K562 (cell line): ENCODE results near the gene ZNF177. TPM values are rescaled to one million over a fixed set of nuclear protein-coding genes. Genes with fewer than 3 reads are reported as not detected.

Experiments used
- CBX3 ChIP-seq, 2 experiments: IDR thresholded peaks; 1 replicate in 1 of 2; 2 replicates in 1 of 2; pipeline ENCODE4 v1.6.1; 2012; ENCODE audit warnings: inconsistent platforms in 2 of 2, low read length in 2 of 2, borderline replicate concordance in 1 of 2, control low read depth in 1 of 2
- CUX1 ChIP-seq: fragments of 200-800 bp; sonication (Bioruptor generic); IDR thresholded peaks from 2 replicates; pipeline ENCODE4 v1.6.1; 2016; ENCODE audit warnings: missing genetic modification characterization, missing compliant biosample characterization
- E2F5 ChIP-seq: sonication (generic); formaldehyde crosslinking; IDR thresholded peaks from 2 replicates; pipeline ENCODE4 v1.8.0; 2022; ENCODE audit warnings: mild to moderate bottlenecking, missing genetic modification reagents
- ELF1 ChIP-seq: fragments of 200-800 bp; sonication (Bioruptor generic); IDR thresholded peaks from 2 replicates; pipeline ENCODE4 v1.6.1; 2016; ENCODE audit warnings: missing genetic modification characterization, missing compliant biosample characterization
- EP300 ChIP-seq: IDR thresholded peaks from 2 replicates; pipeline ENCODE4 v1.6.1; 2012; ENCODE audit warnings: low read length, improper control_type of control experiment
- ETS2 ChIP-seq: IDR thresholded peaks from 2 replicates; pipeline ENCODE4 v1.6.1; 2016; ENCODE audit warnings: borderline replicate concordance, missing genetic modification characterization, mild to moderate bottlenecking, moderate library complexity, missing compliant biosample characterization; ENCODE audit not compliant: poor library complexity, severe bottlenecking
- EZH2 ChIP-seq: IDR thresholded peaks from 2 replicates; pipeline ENCODE4 v1.6.1; 2012; ENCODE audit warnings: low read depth, mild to moderate bottlenecking, inconsistent platforms, low read length, borderline replicate concordance
- HDAC1 ChIP-seq, 2 experiments: fragments of 450-650 bp; IDR thresholded peaks; 2 replicates each; pipeline ENCODE4 v1.6.1; 2016 to 2017; ENCODE audit warnings: inconsistent platforms in 1 of 2, mild to moderate bottlenecking in 1 of 2, moderate library complexity in 1 of 2
- HLTF ChIP-seq: fragments of 450-650 bp; IDR thresholded peaks from 2 replicates; pipeline ENCODE4 v1.6.1; 2016
- KLF6 ChIP-seq: fragments of 250-450 bp; sonication (Bioruptor Pico); IDR thresholded peaks from 2 replicates; pipeline ENCODE4 v1.4.0; 2020; ENCODE audit warnings: mild to moderate bottlenecking, moderate library complexity, borderline replicate concordance
- NR2C2 ChIP-seq, 2 experiments: fragments of 200-800 bp in 1 of 2; sonication (Bioruptor generic) in 1 of 2; sonication (generic) in 1 of 2; formaldehyde crosslinking in 1 of 2; IDR thresholded peaks; 2 replicates each; pipeline versions ENCODE4 v1.6.1 to v1.8.0; 2016 to 2022; ENCODE audit warnings: mild to moderate bottlenecking in 1 of 2, missing compliant biosample characterization in 1 of 2, missing genetic modification characterization in 1 of 2, missing genetic modification reagents in 1 of 2
- PRMT5 ChIP-seq: sonication (generic); formaldehyde crosslinking; IDR thresholded peaks from 2 replicates; pipeline ENCODE4 v1.5.0; 2020; ENCODE audit warnings: missing genetic modification reagents
- PYGO2 ChIP-seq: fragments of 450-650 bp; IDR thresholded peaks from 2 replicates; pipeline ENCODE4 v1.6.1; 2016; ENCODE audit warnings: mild to moderate bottlenecking, missing genetic modification characterization, moderate library complexity, missing compliant biosample characterization
- RFX1 ChIP-seq: fragments of 450-650 bp; IDR thresholded peaks from 2 replicates; pipeline ENCODE4 v1.6.1; 2016; ENCODE audit warnings: mild to moderate bottlenecking, moderate library complexity
- RFX5 ChIP-seq: IDR thresholded peaks from 2 replicates; pipeline ENCODE4 v1.6.1; 2011; ENCODE audit warnings: low read depth, mild to moderate bottlenecking, improper control_type of control experiment, low read length
- SAP30 ChIP-seq: fragments of 200-600 bp; sonication (generic); IDR thresholded peaks from 2 replicates; pipeline ENCODE4 v1.6.1; 2012; ENCODE audit warnings: borderline replicate concordance, low read depth, mild to moderate bottlenecking, moderate library complexity, low read length, control low read depth, inconsistent platforms; ENCODE audit not compliant: insufficient read depth, poor library complexity, severe bottlenecking
- SPI1 ChIP-seq: IDR thresholded peaks from 2 replicates; pipeline ENCODE4 v1.6.1; 2011; ENCODE audit warnings: low read depth, low read length, control low read depth, borderline replicate concordance
- VEZF1 ChIP-seq: fragments of 200-800 bp; sonication (Bioruptor generic); IDR thresholded peaks from 2 replicates; pipeline ENCODE4 v1.6.1; 2017; ENCODE audit warnings: missing genetic modification characterization, missing compliant biosample characterization
- WHSC1 ChIP-seq: IDR thresholded peaks from one replicate; pipeline ENCODE4 v1.6.1; 2012; ENCODE audit warnings: low read length, control low read depth, inconsistent platforms
- ZNF282 ChIP-seq: sonication (generic); formaldehyde crosslinking; IDR thresholded peaks from 2 replicates; pipeline ENCODE4 v1.8.1; 2023; ENCODE audit warnings: missing genetic modification reagents
- ZNF76 ChIP-seq: fragments of 250-450 bp; sonication (Bioruptor Pico); IDR thresholded peaks from 2 replicates; pipeline ENCODE4 v1.4.0; 2020; ENCODE audit warnings: mild to moderate bottlenecking, moderate library complexity, borderline replicate concordance
- polyA plus RNA-seq, 8 experiments: library from polyadenylated mRNA; depleted of rRNA in 4 of 8; stranded (reverse) in 5 of 8; unstranded in 3 of 8; fragments of >200 nt; fragmentation: Nextera tagmentation in 2 of 8; fragmentation: Illumina TruSeq in 1 of 8; extraction: Ambion mirVana in 2 of 8; extraction: Trizol in 1 of 8; gene quantifications; 2 replicates each; pipeline versions ENCODE4 v1.2.1 to v1.2.3, GENCODE V29; 2011 to 2014; ENCODE audit warnings: inconsistent platforms in 1 of 8, missing spikeins in 1 of 8
- total RNA-seq, 7 experiments: library from RNA; depleted of rRNA in 6 of 7; stranded (reverse); fragments of >200 nt in 6 of 7; fragmentation: Illumina TruSeq in 2 of 7; extraction: Trizol in 2 of 7; gene quantifications; 2 replicates each; pipeline versions ENCODE4 v1.2.1 to v1.2.3, GENCODE V29; 2011 to 2021; ENCODE audit warnings: low replicate concordance in 1 of 7

Gene ZNF177
- total and polyA plus RNA-seq, 9 of the 15 experiments (the other 6 are each of a cell fraction or from before 2014, with no cell fraction given): 0.25 to 1.8 (median 1.1) TPM

DNA sequence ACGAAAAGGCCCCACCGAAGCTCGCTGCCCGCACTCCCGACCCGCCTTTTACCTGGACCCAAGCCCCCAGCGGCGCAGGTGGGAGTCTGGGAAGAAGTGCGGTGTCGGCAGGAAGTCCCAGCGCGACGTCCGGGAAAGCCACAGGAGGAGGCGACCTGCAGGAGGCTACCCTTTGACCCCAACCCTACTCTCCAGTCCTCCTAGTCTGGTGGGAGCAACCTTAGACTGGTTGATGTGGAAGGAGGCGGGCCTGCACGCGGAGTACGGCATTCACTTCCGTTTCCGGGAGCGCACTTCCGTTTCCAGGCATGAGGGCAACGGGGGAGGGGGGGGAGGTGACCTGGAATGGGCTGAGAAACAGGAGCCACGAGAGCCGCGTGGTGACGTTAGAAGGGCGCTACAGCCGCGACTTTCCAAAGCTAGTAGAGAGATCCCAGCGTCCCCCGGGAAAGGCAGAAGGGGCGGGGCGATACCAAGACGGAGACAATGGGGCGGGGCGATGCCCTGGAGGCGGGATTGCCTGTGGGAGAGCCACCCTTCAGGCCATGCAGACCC, 44.1 kb downstream of the ZNF177 start (continued):
- no peak for TF ChIP-seq HLTF
- TF ChIP-seq SAP30: no peak
- no peak for TF ChIP-seq EZH2
- TF ChIP-seq EP300: no peak
- TF ChIP-seq PRMT5 (CRISPR knock-in tag): no peak
- TF ChIP-seq VEZF1: peak; percentile 93
- TF ChIP-seq PYGO2: no peak
- no peak for TF ChIP-seq RFX5
- no peak for TF ChIP-seq ZNF76 (CRISPR knock-in tag)
- TF ChIP-seq E2F5: no peak
- no peak for TF ChIP-seq ZNF282 (CRISPR knock-in tag)
- TF ChIP-seq SPI1: peak; percentile 65; the same call in 1 of the 2 replicates
- TF ChIP-seq NR2C2 (CRISPR knock-in tag; IDR thresholded peaks at IDR 0.05): peak; percentile 27; the same call in 1 of the 2 replicates
- TF ChIP-seq NR2C2 (tag; IDR thresholded peaks at IDR 0.05): peak; percentile 96
- TF ChIP-seq ELF1: no peak
- TF ChIP-seq CUX1 (CRISPR knock-in tag): no peak
- TF ChIP-seq RFX1: no peak
- no peak for TF ChIP-seq ETS2
- TF ChIP-seq KLF6: no peak
- peak in 1 of 2 experiments; percentile 78; a peak in 2 of 3 replicates for TF ChIP-seq CBX3 (IDR thresholded peaks at IDR 0.05; ENCODE audit: borderline replicate concordance in 1 of 2, low read length in 2 of 2)
- TF ChIP-seq HDAC1 (IDR thresholded peaks at IDR 0.05): peak in 1 of 2 experiments; percentile 58; a peak in 1 of 4 replicates
- no peak for TF ChIP-seq WHSC1
